Parathyroid adenoma (tissue), 2 donors: Measurements from ENCODE around the gene APBB3.
A peak's percentile ranks its signal among the peaks of the same experiment; 100 is the strongest.

Experiments used
- H2AFZ ChIP-seq: fragments of 300-600 bp; sonication (generic); one replicate; pipeline ENCODE4 v1.7.0; 2017; ENCODE audit warnings: antibody characterized with exemption, mild to moderate bottlenecking
- H3K27ac ChIP-seq: fragments of 300-600 bp; sonication (generic); one replicate; pipeline ENCODE4 v1.7.0; 2017
- H3K27me3 ChIP-seq: fragments of 300-600 bp; sonication (generic); one replicate; pipeline ENCODE4 v1.7.0; 2017; ENCODE audit warnings: low read length; ENCODE audit not compliant: control insufficient read depth, insufficient read depth
- H3K36me3 ChIP-seq: fragments of 300-600 bp; sonication (generic); one replicate; pipeline ENCODE4 v1.7.0; 2017; ENCODE audit warnings: low read length; ENCODE audit not compliant: control insufficient read depth, insufficient read depth
- H3K4me1 ChIP-seq: fragments of 300-600 bp; sonication (generic); one replicate; pipeline ENCODE4 v1.7.0; 2017; ENCODE audit warnings: control low read depth
- H3K4me2 ChIP-seq: fragments of 300-600 bp; sonication (generic); one replicate; pipeline ENCODE4 v1.7.0; 2017; ENCODE audit warnings: low read length
- H3K4me3 ChIP-seq: fragments of 300-600 bp; sonication (generic); one replicate; pipeline ENCODE4 v1.7.0; 2017; ENCODE audit warnings: low read depth, low read length
- H3K79me2 ChIP-seq: fragments of 300-600 bp; sonication (generic); one replicate; pipeline ENCODE4 v1.7.0; 2017; ENCODE audit warnings: control low read depth
- H3K9ac ChIP-seq: fragments of 300-600 bp; sonication (generic); one replicate; pipeline ENCODE4 v1.7.0; 2017; ENCODE audit warnings: mild to moderate bottlenecking
- H3K9me3 ChIP-seq: fragments of 300-600 bp; sonication (generic); one replicate; pipeline ENCODE4 v1.7.0; 2017; ENCODE audit warnings: low read length; ENCODE audit not compliant: control insufficient read depth
- CTCF ChIP-seq: fragments of 300-600 bp; sonication (generic); IDR thresholded peaks from one replicate; pipeline ENCODE4 v1.7.0; 2017; ENCODE audit warnings: antibody characterized with exemption, mild to moderate bottlenecking
- donor health status: primary hyperparathyroidism.

The APBB3 gene

DNA sequence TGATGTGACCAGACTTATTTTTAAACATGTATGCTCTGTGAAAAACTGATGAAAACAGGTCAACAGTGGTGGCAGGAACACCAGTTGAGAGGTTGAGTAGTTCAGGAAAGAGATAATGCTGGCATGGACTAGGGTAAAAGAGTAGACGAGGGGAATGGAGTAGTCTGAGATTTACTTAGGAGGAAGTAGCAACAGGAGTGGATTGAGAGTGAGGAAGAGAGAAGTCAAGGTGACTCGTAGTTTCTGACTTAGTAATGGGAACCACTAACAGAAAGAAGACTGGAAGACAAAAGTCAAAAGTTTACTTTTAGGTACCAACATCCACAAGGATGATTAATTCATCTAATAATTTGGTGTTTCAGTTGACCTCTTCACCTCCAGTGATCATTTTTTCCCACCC, 10.7 kb downstream of the APBB3 start:
- Histone ChIP-seq H3K79me2 (peaks cover 18% of the 10 kb centered on the region), H3K4me2 (no peak overlapping the region), H2AFZ (no peak overlapping the region), H3K27ac (no peak overlapping the region), H3K9ac (no peak overlapping the region), H3K4me1 (peaks cover 8% of the 10 kb centered on the region), H3K36me3 (no peaks in the 10 kb centered on the region), H3K4me3 (no peak overlapping the region), H3K27me3 (no peaks in the 10 kb centered on the region), H3K9me3 (no peaks in the 10 kb centered on the region)
- no peak for TF ChIP-seq CTCF

- TF ChIP-seq CTCF = no peak
- H3K9ac ChIP-seq = no peak overlapping the region
- H3K36me3 ChIP-seq = no peaks in the 10 kb centered on the region
Measured at GRCh38 chr5:140551872-140552271, 12.5 kb downstream of the APBB3 start.

DNA sequence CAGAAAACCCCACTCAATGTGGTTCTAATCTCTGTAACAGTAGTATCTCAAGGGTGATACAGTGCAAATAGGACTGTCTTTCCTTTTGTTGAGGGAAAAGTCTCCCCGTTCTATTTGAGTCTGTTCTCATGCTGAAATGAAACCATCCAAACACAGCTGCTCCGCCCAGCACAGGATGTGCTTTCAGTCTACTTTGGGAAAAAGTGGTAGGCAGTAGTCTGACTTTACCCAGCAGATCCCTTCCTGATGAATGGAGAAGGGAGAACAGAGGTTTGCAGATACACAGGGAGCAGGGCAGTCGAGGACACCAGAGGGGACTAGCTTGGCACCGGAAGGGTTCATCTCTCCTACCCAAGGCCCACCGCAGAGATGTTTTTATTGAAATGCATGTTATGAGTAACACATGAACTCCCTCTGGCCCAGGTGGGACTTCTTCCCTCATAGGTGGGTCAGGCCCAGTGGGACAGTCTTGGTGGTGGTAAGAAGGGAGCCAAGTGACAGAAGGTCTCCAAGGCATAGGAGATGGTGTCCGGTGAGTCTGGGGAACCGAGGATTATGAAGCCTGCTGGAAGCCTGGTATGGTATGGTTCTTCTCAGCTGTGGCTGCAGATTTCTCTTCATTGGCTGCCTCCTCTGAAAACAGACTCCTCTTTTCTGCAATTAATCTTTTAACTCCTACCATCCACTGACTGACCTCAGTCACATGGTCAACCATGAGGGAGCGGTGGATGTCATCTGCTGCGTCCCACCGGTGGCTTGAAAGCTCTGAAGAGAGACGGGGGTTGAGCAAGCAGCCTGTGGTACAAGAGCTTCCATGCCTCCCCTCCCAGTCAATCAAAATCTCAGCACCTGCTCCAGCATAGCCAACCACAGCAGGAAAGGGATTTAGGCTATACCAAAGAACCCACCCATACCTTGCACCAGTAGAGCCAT, 14.0 kb downstream of the APBB3 start:
- TF ChIP-seq CTCF = no peak
- H3K4me3 ChIP-seq = no peak overlapping the region
- H3K79me2 ChIP-seq = peaks cover 10% of the 10 kb centered on the region
- H3K9ac ChIP-seq = no peak overlapping the region
- H2AFZ ChIP-seq = no peak overlapping the region
- H3K27ac ChIP-seq = peak overlapping the region; percentile 53
- peaks cover 10% of the 10 kb centered on the region for H3K4me1 ChIP-seq
- no peaks in the 10 kb centered on the region for H3K36me3 ChIP-seq
- H3K9me3 ChIP-seq = no peaks in the 10 kb centered on the region
- H3K27me3 ChIP-seq = no peaks in the 10 kb centered on the region
- no peak overlapping the region for H3K4me2 ChIP-seq

More at GRCh38 chr5:140551872-140552271, 12.5 kb downstream of the APBB3 start:
- no peak overlapping the region for H2AFZ ChIP-seq
- no peak overlapping the region for H3K4me3 ChIP-seq
- no peaks in the 10 kb centered on the region for H3K9me3 ChIP-seq
- H3K27me3 ChIP-seq = no peaks in the 10 kb centered on the region
- peaks cover 15% of the 10 kb centered on the region for H3K4me1 ChIP-seq
- H3K79me2 ChIP-seq = peaks cover 16% of the 10 kb centered on the region
- no peak overlapping the region for H3K4me2 ChIP-seq
- no peak overlapping the region for H3K27ac ChIP-seq

GRCh38 chr5:140549237-140550144, 14.9 kb downstream of the APBB3 start:
- H2AFZ ChIP-seq = no peak overlapping the region

More at GRCh38 chr5:140549237-140550144, 14.9 kb downstream of the APBB3 start:
- no peak overlapping the region for H3K4me3 ChIP-seq
- H3K36me3 ChIP-seq = no peaks in the 10 kb centered on the region
- no peaks in the 10 kb centered on the region for H3K9me3 ChIP-seq
- peaks cover 4% of the 10 kb centered on the region for H3K79me2 ChIP-seq
- H3K27me3 ChIP-seq = no peaks in the 10 kb centered on the region
- peaks cover 10% of the 10 kb centered on the region for H3K4me1 ChIP-seq
- H3K4me2 ChIP-seq = no peak overlapping the region
- H3K9ac ChIP-seq = no peak overlapping the region
- no peak for TF ChIP-seq CTCF
- H3K27ac ChIP-seq = peak overlapping the region; percentile 53
